K562 (cell line): ENCODE results near the gene FRG1. TPM values are rescaled to one million over a fixed set of nuclear protein-coding genes. Genes with fewer than 3 reads are reported as not detected.

Experiments used
- CTCFL ChIP-seq: IDR thresholded peaks from 2 replicates; pipeline ENCODE4 v1.6.1; 2011; ENCODE audit warnings: borderline replicate concordance, low read depth, mild to moderate bottlenecking, moderate library complexity, low read length; ENCODE audit not compliant: insufficient read depth, poor library complexity, severe bottlenecking
- MTA1 ChIP-seq: fragments of 450-650 bp; IDR thresholded peaks from 2 replicates; pipeline ENCODE4 v1.6.1; 2017; ENCODE audit warnings: borderline replicate concordance
- SP1 ChIP-seq: sonication (generic); formaldehyde crosslinking; IDR thresholded peaks from 2 replicates; pipeline ENCODE4 v1.8.1; 2022; ENCODE audit warnings: mild to moderate bottlenecking, missing genetic modification reagents
- STAT6 ChIP-seq: sonication (generic); formaldehyde crosslinking; IDR thresholded peaks from 2 replicates; pipeline ENCODE4 v1.8.1; 2023; ENCODE audit warnings: mild to moderate bottlenecking, missing genetic modification reagents
- TAF1 ChIP-seq: IDR thresholded peaks from 2 replicates; pipeline ENCODE4 v1.6.1; 2011; ENCODE audit warnings: mild to moderate bottlenecking, low read length, moderate library complexity; ENCODE audit not compliant: insufficient read depth, control insufficient read depth, severe bottlenecking; ENCODE audit errors: extremely low read depth
- U2AF2 ChIP-seq: fragments of 200-400 bp; formaldehyde crosslinking; optimal IDR thresholded peaks from 2 replicates; pipeline ENCODE3; 2017; ENCODE audit warnings: low read depth, mild to moderate bottlenecking, low read length
- ZBTB40 ChIP-seq, 2 experiments: fragments of 450-650 bp in 1 of 2; sonication (generic) in 1 of 2; formaldehyde crosslinking in 1 of 2; IDR thresholded peaks; 2 replicates each; pipeline versions ENCODE4 v1.7.1 to v1.9.0; 2016 to 2022; ENCODE audit warnings: inconsistent platforms in 1 of 2, mild to moderate bottlenecking in 1 of 2, missing genetic modification reagents in 1 of 2
- ZFP30 ChIP-seq: fragments of 250-450 bp; sonication (Bioruptor Pico); IDR thresholded peaks from 2 replicates; pipeline ENCODE4 v1.8.0; 2022; ENCODE audit warnings: moderate library complexity, mild to moderate bottlenecking, inconsistent platforms, borderline replicate concordance
- ZNF766 ChIP-seq: fragments of 200-800 bp; sonication (Bioruptor generic); conservative IDR thresholded peaks from 2 replicates; pipeline ENCODE4 v1.6.1; 2016; ENCODE audit warnings: missing genetic modification characterization, missing compliant biosample characterization
- polyA plus RNA-seq, 8 experiments: library from polyadenylated mRNA; depleted of rRNA in 4 of 8; stranded (reverse) in 5 of 8; unstranded in 3 of 8; fragments of >200 nt; fragmentation: Nextera tagmentation in 2 of 8; fragmentation: Illumina TruSeq in 1 of 8; extraction: Ambion mirVana in 2 of 8; extraction: Trizol in 1 of 8; gene quantifications; 2 replicates each; pipeline versions ENCODE4 v1.2.1 to v1.2.3, GENCODE V29; 2011 to 2014; ENCODE audit warnings: inconsistent platforms in 1 of 8, missing spikeins in 1 of 8
- total RNA-seq, 7 experiments: library from RNA; depleted of rRNA in 6 of 7; stranded (reverse); fragments of >200 nt in 6 of 7; fragmentation: Illumina TruSeq in 2 of 7; extraction: Trizol in 2 of 7; gene quantifications; 2 replicates each; pipeline versions ENCODE4 v1.2.1 to v1.2.3, GENCODE V29; 2011 to 2021; ENCODE audit warnings: low replicate concordance in 1 of 7
- TF ChIP-seq, protein P1 (sequence below): fragments of 450-650 bp; IDR thresholded peaks from 2 replicates; pipeline ENCODE4 v1.6.1; 2016; ENCODE audit warnings: low read depth, mild to moderate bottlenecking, moderate library complexity

FRG1 gene
- total and polyA plus RNA-seq, 9 of the 15 experiments (the other 6 are each of a cell fraction or from before 2014, with no cell fraction given) = 36.4 to 203 (median 112) TPM

GRCh38 chr4:189940178-189941004 lies at the start of gene FRG1 (continued):
- TF ChIP-seq ZBTB40 (IDR thresholded peaks at IDR 0.05) (peak; percentile 74), ZBTB40 (CRISPR knock-in tag; IDR thresholded peaks at IDR 0.05) (no peak), STAT6 (CRISPR knock-in tag) (peak; percentile 87; the same call in 1 of the 2 replicates), TAF1 (peak; percentile 81), SP1 (CRISPR knock-in tag) (peak; percentile 89), MTA1 (no peak), ZFP30 (no peak), U2AF2 (no peak), ZNF766 (CRISPR knock-in tag) (peak; percentile 87), CTCFL (peak; percentile 53)
- TF ChIP-seq, protein P1, sequence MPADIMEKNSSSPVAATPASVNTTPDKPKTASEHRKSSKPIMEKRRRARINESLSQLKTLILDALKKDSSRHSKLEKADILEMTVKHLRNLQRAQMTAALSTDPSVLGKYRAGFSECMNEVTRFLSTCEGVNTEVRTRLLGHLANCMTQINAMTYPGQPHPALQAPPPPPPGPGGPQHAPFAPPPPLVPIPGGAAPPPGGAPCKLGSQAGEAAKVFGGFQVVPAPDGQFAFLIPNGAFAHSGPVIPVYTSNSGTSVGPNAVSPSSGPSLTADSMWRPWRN = no peak
